ENCODE results near the gene RIIAD1.

DNA sequence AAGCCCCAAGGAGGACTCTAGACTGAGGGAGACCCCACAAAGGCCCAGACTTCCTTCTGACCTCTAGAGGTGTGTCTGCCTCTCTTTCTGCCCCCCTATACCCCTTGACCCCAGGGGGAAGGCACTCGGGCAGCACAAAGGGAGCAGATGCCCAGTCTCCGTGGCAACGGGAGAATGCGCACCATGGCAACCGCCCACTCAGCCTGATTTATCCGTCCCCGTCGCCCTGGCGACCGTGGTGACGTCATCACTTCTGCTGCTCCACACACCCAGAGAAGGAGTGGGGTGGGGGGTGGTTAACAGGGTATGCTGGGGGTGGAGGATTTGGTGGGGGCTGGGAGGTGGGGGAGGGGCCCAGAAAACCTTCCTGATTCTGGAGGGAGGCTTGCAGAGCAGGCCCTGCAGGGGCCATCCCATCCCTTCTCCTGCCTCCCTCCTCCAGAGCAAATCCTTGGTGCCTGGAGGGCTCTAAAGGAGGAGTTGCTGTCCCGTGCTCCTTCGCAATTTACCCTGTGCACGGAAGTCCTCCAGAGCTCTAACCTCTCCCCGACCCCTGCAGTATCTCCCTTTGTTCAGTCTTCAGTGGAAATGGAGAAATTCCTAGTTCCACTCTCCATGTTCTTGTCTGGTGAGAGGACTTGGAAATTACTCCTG is 11.0 kb upstream of the RIIAD1 start:
- no peak for TF ChIP-seq CTCF (IDR thresholded peaks at IDR 0.05; ENCODE audit: extremely low read depth in 1 of 2, insufficient read depth in 1 of 2, low read depth in 1 of 2, low read length in 2 of 2)
- no peak for TF ChIP-seq POLR2A (IDR thresholded peaks at IDR 0.05; ENCODE audit: low read depth, low read length)
